IMR-90 (cell line): ENCODE data around the gene TRABD2A. TPM values are rescaled to one million over a fixed set of nuclear protein-coding genes. Genes with fewer than 3 reads are reported as not detected.

Experiments used
- ATAC-seq: fragments of 200-7000 bp; cut with Tn5 transposase; 2 replicates; pipeline ENCODE4 v1.9.1; 2020; ENCODE audit warnings: low read depth, mild to moderate bottlenecking, moderate library complexity
- BruUV-seq: library from RNA; stranded (reverse); fragments of 400-500 nt; replicated peaks from 2 replicates; lab custom pipeline; 2021; lab: Mats Ljungman, UMichigan
- CTCF ChIA-PET: fragments of 300-600 bp; formaldehyde crosslinking; extraction: SDS; loops from one replicate; lab custom pipeline; 2021; ENCODE audit warnings: antibody characterized with exemption; lab: Yijun Ruan, JAX
- POLR2A ChIA-PET: fragments of 300-600 bp; sonication (Branson Sonifier 250); formaldehyde crosslinking; loops from one replicate; lab custom pipeline; 2022; ENCODE audit warnings: antibody characterized with exemption; ENCODE audit not compliant: unreplicated experiment; lab: Charles Lee
- DNase-seq: peaks from one replicate; pipeline ENCODE4 v3.0.0; 2013
- H2AFZ ChIP-seq: replicated peaks from 2 replicates; pipeline ENCODE3; 2013; ENCODE audit warnings: low read length, mild to moderate bottlenecking; ENCODE audit not compliant: poor library complexity
- H2AK5ac ChIP-seq: 2 replicates; pipeline ENCODE4 v1.6.1; 2013; ENCODE audit warnings: low read depth, low read length, inconsistent platforms
- H2AK9ac ChIP-seq: replicated peaks from 2 replicates; pipeline ENCODE3; 2013; ENCODE audit warnings: mild to moderate bottlenecking, low read depth, low read length, moderate library complexity; ENCODE audit not compliant: poor library complexity
- H2BK120ac ChIP-seq: 2 replicates; pipeline ENCODE4 v1.6.1; 2013; ENCODE audit warnings: low read depth, low read length, inconsistent platforms
- H2BK15ac ChIP-seq: 3 replicates; pipeline ENCODE4 v1.6.1; 2013; ENCODE audit warnings: low read depth, low read length, inconsistent platforms
- H2BK20ac ChIP-seq: 2 replicates; pipeline ENCODE4 v1.6.1; 2013; ENCODE audit warnings: low read depth, mild to moderate bottlenecking, inconsistent platforms, low read length, moderate library complexity
- H2BK5ac ChIP-seq: 2 replicates; pipeline ENCODE4 v1.6.1; 2013; ENCODE audit warnings: mild to moderate bottlenecking, low read depth, low read length, inconsistent platforms; ENCODE audit not compliant: poor library complexity, severe bottlenecking
- H3K14ac ChIP-seq: replicated peaks from 2 replicates; pipeline ENCODE4 v1.6.1; 2013; ENCODE audit warnings: low read depth, low read length, inconsistent platforms
- H3K18ac ChIP-seq: 2 replicates; pipeline ENCODE4 v1.6.1; 2013; ENCODE audit warnings: low read depth, low read length, control low read depth
- H3K23ac ChIP-seq: 2 replicates; pipeline ENCODE4 v1.6.1; 2013; ENCODE audit warnings: low read depth, low read length, inconsistent platforms
- H3K27ac ChIP-seq: 2 replicates; pipeline ENCODE4 v1.5.1; 2013; ENCODE audit warnings: mild to moderate bottlenecking, control low read depth, low read length; ENCODE audit not compliant: insufficient read depth
- H3K27me3 ChIP-seq: 2 replicates; pipeline ENCODE4 v1.6.1; 2013; ENCODE audit warnings: low read length; ENCODE audit not compliant: control insufficient read depth, insufficient read depth
- H3K36me3 ChIP-seq: 2 replicates; pipeline ENCODE4 v1.6.1; 2013; ENCODE audit warnings: low read length, mixed read lengths; ENCODE audit not compliant: control insufficient read depth, insufficient read depth
- H3K4ac ChIP-seq: 2 replicates; pipeline ENCODE4 v1.6.1; 2013; ENCODE audit warnings: low read depth, low read length, inconsistent platforms
- H3K4me1 ChIP-seq: 2 replicates; pipeline ENCODE4 v1.6.1; 2013; ENCODE audit warnings: low read length, mixed read lengths; ENCODE audit not compliant: control insufficient read depth, insufficient read depth
- H3K4me2 ChIP-seq: 2 replicates; pipeline ENCODE4 v1.6.1; 2013; ENCODE audit warnings: low read depth, mild to moderate bottlenecking, control low read depth, low read length, moderate library complexity
- H3K4me3 ChIP-seq: 2 replicates; pipeline ENCODE4 v1.5.1; 2013; ENCODE audit warnings: low read depth, mild to moderate bottlenecking, control low read depth, low read length, moderate library complexity; ENCODE audit not compliant: insufficient read depth
- H3K56ac ChIP-seq: 2 replicates; pipeline ENCODE4 v1.6.1; 2013; ENCODE audit warnings: low read length, inconsistent platforms; ENCODE audit not compliant: insufficient read depth; ENCODE audit errors: extremely low read depth
- H3K79me1 ChIP-seq, 2 experiments: 2 replicates each; pipeline ENCODE4 v1.6.1; 2013; ENCODE audit warnings: low read length in 2 of 2, inconsistent platforms in 1 of 2, low read depth in 1 of 2
- H3K9ac ChIP-seq: 2 replicates; pipeline ENCODE4 v1.6.1; 2013; ENCODE audit warnings: low read depth, low read length, control low read depth
- H3K9me1 ChIP-seq: 2 replicates; pipeline ENCODE4 v1.6.1; 2013; ENCODE audit warnings: low read length, inconsistent platforms; ENCODE audit not compliant: insufficient read depth
- H3K9me3 ChIP-seq: 2 replicates; pipeline ENCODE4 v1.6.1; 2013; ENCODE audit warnings: low read length; ENCODE audit not compliant: control insufficient read depth, insufficient read depth
- H4K20me1 ChIP-seq: 2 replicates; pipeline ENCODE4 v1.6.1; 2013; ENCODE audit warnings: low read length, inconsistent platforms; ENCODE audit not compliant: insufficient read depth
- H4K5ac ChIP-seq: 2 replicates; pipeline ENCODE4 v1.6.1; 2013; ENCODE audit warnings: mild to moderate bottlenecking, low read depth, low read length, control low read depth
- H4K8ac ChIP-seq, 2 experiments: 2 replicates each; pipeline ENCODE4 v1.6.1; 2013; ENCODE audit warnings: low read depth in 2 of 2, low read length in 2 of 2, control low read depth in 1 of 2, inconsistent platforms in 1 of 2
- H4K91ac ChIP-seq: 2 replicates; pipeline ENCODE4 v1.6.1; 2013; ENCODE audit warnings: low read depth, low read length, inconsistent platforms; ENCODE audit not compliant: insufficient read depth
- BHLHE40 ChIP-seq: fragments of 150-350 bp; IDR thresholded peaks from 2 replicates; pipeline ENCODE4 v1.6.1; 2016; ENCODE audit warnings: mild to moderate bottlenecking, low read depth, low read length
- CEBPB ChIP-seq: IDR thresholded peaks from 2 replicates; pipeline ENCODE4 v1.6.1; 2012; ENCODE audit warnings: low read depth, low read length, improper control_type of control experiment
- CHD1 ChIP-seq: IDR thresholded peaks from 2 replicates; pipeline ENCODE4 v1.6.1; 2012; ENCODE audit warnings: low read depth, low read length, improper control_type of control experiment
- CTCF ChIP-seq: conservative IDR thresholded peaks from 2 replicates; pipeline ENCODE4 v1.5.1; 2012; ENCODE audit warnings: mild to moderate bottlenecking, low read depth, low read length, improper control_type of control experiment
- FOS ChIP-seq: fragments of 150-350 bp; IDR thresholded peaks from 2 replicates; pipeline ENCODE4 v1.6.1; 2016; ENCODE audit warnings: low read depth, low read length
- MAFK ChIP-seq: IDR thresholded peaks from 2 replicates; pipeline ENCODE4 v1.6.1; 2012; ENCODE audit warnings: low read depth, low read length, improper control_type of control experiment
- MAZ ChIP-seq: IDR thresholded peaks from 2 replicates; pipeline ENCODE4 v1.6.1; 2012; ENCODE audit warnings: low read depth, mild to moderate bottlenecking, low read length, improper control_type of control experiment, moderate library complexity, borderline replicate concordance
- MXI1 ChIP-seq: IDR thresholded peaks from 2 replicates; pipeline ENCODE4 v1.6.1; 2012; ENCODE audit warnings: low read depth, mild to moderate bottlenecking, low read length, moderate library complexity, borderline replicate concordance
- NFE2L2 ChIP-seq: fragments of 150-350 bp; IDR thresholded peaks from 2 replicates; pipeline ENCODE4 v1.6.1; 2016; ENCODE audit warnings: low read depth, mild to moderate bottlenecking, low read length
- POLR2A ChIP-seq: IDR thresholded peaks from 2 replicates; pipeline ENCODE4 v1.6.1; 2012; ENCODE audit warnings: mild to moderate bottlenecking, low read depth, low read length
- RAD21 ChIP-seq: IDR thresholded peaks from 2 replicates; pipeline ENCODE4 v1.6.1; 2012; ENCODE audit warnings: low read length, improper control_type of control experiment
- RCOR1 ChIP-seq: IDR thresholded peaks from 2 replicates; pipeline ENCODE4 v1.6.1; 2012; ENCODE audit warnings: mild to moderate bottlenecking, low read length, improper control_type of control experiment; ENCODE audit not compliant: insufficient replicate concordance
- RFX5 ChIP-seq: IDR thresholded peaks from 2 replicates; pipeline ENCODE4 v1.8.0; 2012; ENCODE audit warnings: low read depth, mild to moderate bottlenecking, low read length, moderate library complexity
- SMC3 ChIP-seq: fragments of 150-350 bp; IDR thresholded peaks from 2 replicates; pipeline ENCODE4 v1.6.1; 2016; ENCODE audit warnings: low read depth, mild to moderate bottlenecking, antibody characterized with exemption, low read length, moderate library complexity
- USF2 ChIP-seq: fragments of 150-350 bp; IDR thresholded peaks from 2 replicates; pipeline ENCODE4 v1.6.1; 2017; ENCODE audit warnings: mild to moderate bottlenecking, antibody characterized with exemption, low read length, low read depth
- WGBS, 2 experiments: methylation state at CpG; one replicate each; pipeline versions ENCODE4 v1.1.5 to v1.1.7; 2013; ENCODE audit warnings: missing lambda C conversion rate in 2 of 2; ENCODE audit not compliant: insufficient read length in 1 of 2; ENCODE audit errors: extremely low coverage in 2 of 2; 5-methylcytosine and 5-hydroxymethylcytosine counted together
- dilution Hi-C: fragments of 300-500 bp; cut with HindIII; formaldehyde crosslinking; loops from one replicate; pipeline ENCODE4 v1.14.3; 2018; ENCODE audit warnings: low sequenced_read_pairs; ENCODE audit not compliant: unreplicated experiment
- in situ Hi-C: fragments of 300-500 bp; cut with MboI; formaldehyde crosslinking; loops from 3 replicates; pipeline ENCODE4 v1.14.3; 2019; ENCODE audit warnings: low sequenced_read_pairs, inconsistent platforms, mixed read lengths
- intact Hi-C: fragments of 100-400 bp; cut with micrococcal nuclease; formaldehyde crosslinking; loops from 2 replicates; pipeline ENCODE4 v1.10.0; 2022
- polyA plus RNA-seq, 3 experiments: library from polyadenylated mRNA; depleted of rRNA; stranded (reverse); fragments of >200 nt; gene quantifications; 2 replicates each; pipeline ENCODE4 v1.2.3, GENCODE V29; 2012; ENCODE audit warnings: low replicate concordance in 1 of 3
- total RNA-seq: library from RNA; depleted of rRNA; stranded (reverse); fragments of >200 nt; gene quantifications from 2 replicates; pipeline ENCODE4 v1.2.3, GENCODE V29; 2012
- TF ChIP-seq, protein P1 (sequence below): fragments of 150-350 bp; IDR thresholded peaks from 2 replicates; pipeline ENCODE4 v1.6.1; 2016; ENCODE audit warnings: low read depth, mild to moderate bottlenecking, low read length, moderate library complexity, borderline replicate concordance

TRABD2A gene
- total and polyA plus RNA-seq, 2 of the 4 experiments (the other 2 are of a cell fraction), result 17.6 to 20.3 TPM

DNA sequence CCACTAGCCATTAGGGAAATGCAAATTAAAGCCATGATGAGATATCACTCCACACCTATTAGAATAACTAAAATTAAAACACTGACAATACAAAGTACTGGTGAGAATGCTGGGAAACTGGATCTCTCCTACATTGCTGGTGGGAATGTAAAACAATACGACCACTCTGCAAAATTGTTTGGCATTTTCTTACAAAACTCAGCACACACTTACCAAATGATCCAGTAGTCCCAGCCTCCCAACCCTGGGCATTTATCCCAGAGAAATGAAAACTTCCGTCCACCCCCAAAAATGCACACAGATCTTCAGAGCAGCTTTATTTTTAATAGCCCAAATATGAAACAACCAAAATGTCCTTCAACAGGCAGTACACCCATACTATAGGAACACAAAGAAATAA lies 15.7 kb upstream of the TRABD2A start:
- peak overlapping the region; percentile 69 for H2BK5ac ChIP-seq
- H2BK20ac ChIP-seq, result peak overlapping the region; percentile 53; the same call in 1 of the 2 replicates
- ChIA-PET CTCF (no interaction called here), POLR2A (no interaction called here)
- peak overlapping the region; percentile 24; the same call in 1 of the 2 replicates for H2BK120ac ChIP-seq
- WGBS, 2 experiments, result no CpG with 5 or more reads among the region's 2 CpGs
- H3K4me2 ChIP-seq, result no peak overlapping the region
- no peak overlapping the region for H3K9ac ChIP-seq
- peaks cover 17% of the 10 kb centered on the region for H3K4me1 ChIP-seq
- in situ Hi-C loops, result no loop called here
- peak overlapping the region; percentile 52; the same call in 1 of the 2 replicates for H3K23ac ChIP-seq
- H3K79me1 ChIP-seq, result peaks cover 4 to 23% of the 10 kb centered on the region in 2 experiments; a peak in 3 of 4 replicates
- ATAC-seq (no peak), DNase-seq (no peak)
- no peak overlapping the region for H2AFZ ChIP-seq
- H3K14ac ChIP-seq, result 0 out of 2 replicates have a peak overlapping the region, but pooled peaks have one; percentile 9
- BruUV-seq, result no TSS peak
- 0 out of 2 replicates have a peak overlapping the region, but pooled peaks have one; percentile 74 for H2AK5ac ChIP-seq
- H2BK15ac ChIP-seq, result 0 out of 3 replicates have a peak overlapping the region, but pooled peaks have one; percentile 41
- no peaks in the 10 kb centered on the region for H3K36me3 ChIP-seq
- dilution Hi-C loops, result no loop called here
- no peaks in the 10 kb centered on the region for H3K9me3 ChIP-seq
- peaks cover 15% of the 10 kb centered on the region for H3K9me1 ChIP-seq
- no peak overlapping the region for H3K18ac ChIP-seq
- no peak overlapping the region for H3K56ac ChIP-seq
- no peak overlapping the region for H4K91ac ChIP-seq
- TF ChIP-seq RCOR1 (no peak), USF2 (no peak), BHLHE40 (no peak), CEBPB (no peak), MXI1 (no peak), MAZ (no peak), CTCF (no peak), MAFK (no peak), SMC3 (no peak), RAD21 (no peak), CHD1 (no peak), NFE2L2 (no peak), POLR2A (no peak), FOS (no peak), RFX5 (no peak)
- TF ChIP-seq, protein P1, sequence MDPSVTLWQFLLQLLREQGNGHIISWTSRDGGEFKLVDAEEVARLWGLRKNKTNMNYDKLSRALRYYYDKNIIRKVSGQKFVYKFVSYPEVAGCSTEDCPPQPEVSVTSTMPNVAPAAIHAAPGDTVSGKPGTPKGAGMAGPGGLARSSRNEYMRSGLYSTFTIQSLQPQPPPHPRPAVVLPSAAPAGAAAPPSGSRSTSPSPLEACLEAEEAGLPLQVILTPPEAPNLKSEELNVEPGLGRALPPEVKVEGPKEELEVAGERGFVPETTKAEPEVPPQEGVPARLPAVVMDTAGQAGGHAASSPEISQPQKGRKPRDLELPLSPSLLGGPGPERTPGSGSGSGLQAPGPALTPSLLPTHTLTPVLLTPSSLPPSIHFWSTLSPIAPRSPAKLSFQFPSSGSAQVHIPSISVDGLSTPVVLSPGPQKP, result no peak
- no peak overlapping the region for H4K8ac ChIP-seq
- H3K27me3 ChIP-seq, result no peaks in the 10 kb centered on the region
- H3K27ac ChIP-seq, result no peak overlapping the region
- H3K4me3 ChIP-seq, result no peak overlapping the region
- H4K20me1 ChIP-seq, result no peaks in the 10 kb centered on the region
- H3K4ac ChIP-seq, result peak overlapping the region; percentile 56; the same call in 1 of the 2 replicates
- intact Hi-C loops, result no loop called here
- no peak overlapping the region for H4K5ac ChIP-seq
- no peak overlapping the region for H2AK9ac ChIP-seq
